Lung (tissue), 12 donors: ENCODE measurements around the gene MYLK. TPM values are rescaled to one million over a fixed set of nuclear protein-coding genes. Genes with fewer than 3 reads are reported as not detected.

Experiments used
- ATAC-seq: fragments of 200-7000 bp; cut with Tn5 transposase; one replicate; pipeline ENCODE4 v1.9.1; 2020; ENCODE audit warnings: moderate number of reproducible peaks; ENCODE audit not compliant: insufficient read depth, low FRiP score
- DNase-seq, 3 donors: peaks; one replicate each; pipeline ENCODE4 v3.0.0-alpha.2; 2013 to 2017
- H3K27ac ChIP-seq, 2 donors: one replicate each; pipeline ENCODE4 v1.5.1; 2013; ENCODE audit warnings: mild to moderate bottlenecking in 2 of 2, moderate library complexity in 2 of 2, control low read depth in 1 of 2, inconsistent platforms in 1 of 2, low read depth in 1 of 2, low read length in 1 of 2
- H3K27me3 ChIP-seq, 3 donors: one replicate each; pipeline ENCODE4 v1.5.1; 2013; ENCODE audit warnings: low read length in 2 of 3; ENCODE audit not compliant: control insufficient read depth in 3 of 3, insufficient read depth in 3 of 3
- H3K36me3 ChIP-seq, 4 donors: one replicate each; pipeline ENCODE4 v1.5.1; 2013; ENCODE audit warnings: low read length in 4 of 4, mild to moderate bottlenecking in 1 of 4, moderate library complexity in 1 of 4; ENCODE audit not compliant: control insufficient read depth in 4 of 4, insufficient read depth in 4 of 4
- H3K4me1 ChIP-seq, 5 donors: one replicate each; pipeline ENCODE4 v1.5.1; 2013; ENCODE audit warnings: low read length in 5 of 5, mild to moderate bottlenecking in 2 of 5, moderate library complexity in 1 of 5; ENCODE audit not compliant: control insufficient read depth in 5 of 5, insufficient read depth in 5 of 5
- H3K4me3 ChIP-seq: one replicate; pipeline ENCODE4 v1.5.1; 2013; ENCODE audit warnings: mild to moderate bottlenecking, control low read depth, moderate library complexity
- H3K9ac ChIP-seq, 2 donors: one replicate each; pipeline ENCODE4 v1.5.1; 2013; ENCODE audit warnings: low read length in 2 of 2, control low read depth in 1 of 2; ENCODE audit not compliant: insufficient read depth in 1 of 2
- H3K9me3 ChIP-seq, 4 donors: one replicate each; pipeline ENCODE4 v1.5.1; 2013; ENCODE audit warnings: low read length in 3 of 4, mild to moderate bottlenecking in 1 of 4, moderate library complexity in 1 of 4; ENCODE audit not compliant: control insufficient read depth in 4 of 4, insufficient read depth in 3 of 4
- CTCF ChIP-seq: IDR thresholded peaks from 2 replicates; pipeline ENCODE4 v1.5.1; 2012; ENCODE audit warnings: mild to moderate bottlenecking; ENCODE audit errors: control extremely low read depth, extremely low read depth
- WGBS, 2 donors: extraction: QIAGEN DNeasy Blood & Tissue Kit; methylation state at CpG; one replicate each; pipeline ENCODE4 v1.1.7; 2013; 5-methylcytosine and 5-hydroxymethylcytosine counted together
- polyA plus RNA-seq, 2 donors: library from polyadenylated mRNA; stranded (reverse); fragments of 200-250 nt; gene quantifications; one replicate each; pipeline ENCODE4 v1.2.1, GENCODE V29; 2013
- total RNA-seq, 2 donors: library from RNA; depleted of rRNA in 1 of 2; stranded (reverse); fragments of >200 nt in 1 of 2; gene quantifications; one replicate each; pipeline ENCODE4 v1.2.1, GENCODE V29; 2014 to 2021
- donor health status: control.
- donor health status: control.
- donor health status: Bipolar disorder and iron deficiency.
- donor health status: healthy.
- donor health status: DM: yes; HTN: yes; CAD: no.

The MYLK gene
- total and polyA plus RNA-seq, 4 donors: 23.3 to 324 (median 112) TPM

DNA sequence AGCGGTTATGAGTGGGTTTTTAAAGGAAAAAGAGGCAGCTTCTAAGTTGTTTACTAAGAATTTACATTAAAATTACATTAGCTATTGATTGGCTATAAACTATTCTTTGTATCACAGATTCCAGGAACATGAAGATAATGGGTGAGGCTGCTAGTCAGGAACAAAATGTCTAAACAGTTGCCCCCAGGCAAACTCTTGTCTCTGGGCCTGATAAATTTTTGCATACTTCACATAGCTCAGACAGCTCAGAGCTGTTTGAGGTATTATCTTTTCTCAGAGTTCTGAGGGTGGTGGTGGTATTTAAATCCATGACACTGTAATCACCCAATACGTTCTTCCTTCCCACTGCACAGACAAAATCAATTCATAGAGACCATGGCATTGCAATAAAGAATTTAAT lies 297.2 kb downstream of the MYLK start:
- ATAC-seq: no peak
- no peaks in the 10 kb centered on the region for H3K27me3 ChIP-seq
- TF ChIP-seq CTCF: no peak
- peaks cover 0 to 12% (median 6%) of the 10 kb centered on the region in 4 donors for H3K9me3 ChIP-seq
- H3K27ac ChIP-seq: no peak overlapping the region
- no peak for DNase-seq
- no peak overlapping the region for H3K9ac ChIP-seq
- peaks cover 0 to 17% (median 3%) of the 10 kb centered on the region in 5 donors for H3K4me1 ChIP-seq
- no peak overlapping the region for H3K4me3 ChIP-seq
- H3K36me3 ChIP-seq: peaks cover 0 to 16% (median 5%) of the 10 kb centered on the region in 4 donors
- WGBS, 2 donors: 73 to 88% methylated on average over 2 of the region's 2 CpGs

- H3K9me3 ChIP-seq: peaks cover 0 to 12% (median 6%) of the 10 kb centered on the region in 4 donors
- no peaks in the 10 kb centered on the region for H3K27me3 ChIP-seq
- TF ChIP-seq CTCF: no peak
- peaks cover 0 to 16% (median 7%) of the 10 kb centered on the region in 4 donors for H3K36me3 ChIP-seq
- peaks cover 0 to 17% (median 3%) of the 10 kb centered on the region in 5 donors for H3K4me1 ChIP-seq
- peak overlapping the region in 1 of 2 donors; percentile 93 for H3K27ac ChIP-seq
- WGBS, 2 donors: 4 to 6% methylated on average over 10 of the region's 10 CpGs
- peak overlapping the region; percentile 27 to 79 for H3K9ac ChIP-seq
- peak; percentile 60 to 70 (median 64) for DNase-seq
- H3K4me3 ChIP-seq: peak overlapping the region; percentile 15
- ATAC-seq: no peak
Measured at GRCh38 chr3:123586131-123586530, 298.0 kb downstream of the MYLK start.

DNA sequence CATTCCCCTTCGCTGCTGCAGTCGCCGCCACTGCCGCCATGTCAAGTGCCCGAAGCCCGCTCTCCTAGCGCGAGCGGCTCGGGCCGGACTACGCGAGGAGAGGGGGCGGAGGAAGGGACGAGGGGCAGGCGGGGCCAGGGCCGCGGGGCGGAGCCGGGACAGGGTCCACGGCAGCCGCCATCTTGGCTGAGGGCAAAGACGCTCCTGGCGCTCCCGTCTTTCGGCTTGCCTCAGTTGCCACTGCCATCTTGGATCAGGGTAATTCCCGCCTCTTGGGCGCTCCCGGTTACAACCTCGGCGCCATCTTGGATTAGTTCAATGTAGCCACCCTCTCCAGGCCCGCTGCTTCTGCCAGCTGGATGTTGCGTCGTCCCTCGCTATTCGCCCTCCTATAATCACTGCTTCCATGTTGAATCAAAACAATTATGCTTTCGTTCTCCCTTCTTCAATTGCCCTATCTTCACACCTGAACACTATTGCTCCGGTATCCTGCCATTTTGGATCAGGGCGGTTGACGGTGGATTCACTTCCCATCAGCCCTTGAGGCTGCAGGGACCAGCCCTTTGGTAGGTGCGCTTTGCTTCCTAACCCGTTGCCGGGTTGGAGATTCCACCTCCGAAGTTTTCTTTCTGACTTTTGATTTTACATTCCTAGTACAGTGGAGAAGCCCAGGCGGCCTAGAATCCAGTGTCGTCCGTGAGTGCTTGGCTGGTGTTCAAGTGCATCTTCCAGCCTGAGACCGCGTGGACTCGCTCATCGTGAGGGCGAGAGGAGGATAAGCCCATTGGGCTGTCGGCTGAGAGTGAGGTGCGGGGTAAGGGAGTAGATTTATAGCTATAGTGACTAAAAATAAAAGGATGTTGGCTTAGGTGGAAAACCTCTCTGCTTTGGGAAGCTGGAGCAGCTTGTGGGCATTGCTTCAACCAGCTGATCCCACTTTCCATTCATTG lies 298.9 kb downstream of the MYLK start, which contains the start of gene HACD2:
HACD2 (minus strand) TSS at position 66 of the 950 bp plus-strand sequence; CDS start at position 40, 26 bp downstream.
- no peak for TF ChIP-seq CTCF
- Histone ChIP-seq H3K27ac (peak within 1 kb of the TSS; percentile 86 to 93), H3K9me3 (peaks cover 0 to 4% (median under 1%) of the 10 kb centered on the region in 4 donors), H3K36me3 (peaks cover 0 to 11% (median 6%) of the 10 kb centered on the region in 4 donors), H3K9ac (peak within 1 kb of the TSS; percentile 33 to 80), H3K27me3 (no peaks in the 10 kb centered on the region), H3K4me3 (peak within 1 kb of the TSS; percentile 87), H3K4me1 (peaks cover 0 to 17% (median 3%) of the 10 kb centered on the region in 5 donors)
- ATAC-seq (peak; percentile 96), DNase-seq (peak; percentile 99)
- WGBS, 2 donors: 0% methylated on average over 40 to 54 of the region's 54 CpGs
